ENCODE data around the gene CAPN13. TPM values are rescaled to one million over a fixed set of nuclear protein-coding genes. Genes with fewer than 3 reads are reported as not detected.

CAPN13 gene
- total and polyA plus RNA-seq, 2 donors (not counting 3 experiments of a cell fraction or from before 2014, with no cell fraction given), result not detected

DNA sequence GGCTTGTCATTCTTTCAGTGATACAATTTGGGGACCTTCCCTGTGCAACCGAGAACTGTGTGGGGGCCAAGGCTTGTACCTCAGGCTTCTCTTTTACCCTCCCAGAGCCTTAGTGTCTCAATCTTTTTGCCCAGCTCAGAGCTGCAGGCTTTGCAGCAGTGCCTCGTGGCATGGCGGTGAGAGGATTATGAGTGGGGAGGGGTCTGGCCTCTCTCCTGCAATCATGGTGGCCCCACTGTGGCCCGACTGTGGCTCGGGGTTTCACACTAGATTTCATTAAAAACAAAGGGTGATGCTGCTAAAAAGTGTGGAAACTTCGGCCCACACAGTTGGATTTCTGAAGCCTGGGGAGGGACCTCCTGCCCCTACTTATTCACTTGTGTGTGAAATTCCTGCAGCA, 75.5 kb downstream of the CAPN13 start:
- Histone ChIP-seq H3K36me3 (ENCODE audit: control insufficient read depth in 2 of 2, extremely low read depth in 1 of 2, insufficient read depth in 2 of 2, low read length in 2 of 2) (no peaks in the 10 kb centered on the region), H3K4me3 (replicated peaks in 1 of 3; ENCODE audit: insufficient read depth in 1 of 3, low read depth in 1 of 3, low read length in 3 of 3) (no peak overlapping the region), H3K27me3 (ENCODE audit: control insufficient read depth in 2 of 2, insufficient read depth in 2 of 2, low read length in 2 of 2) (no peaks in the 10 kb centered on the region), H3K27ac (ENCODE audit: insufficient read depth, low read depth, low read length) (no peak overlapping the region), H3K4me2 (ENCODE audit: insufficient read depth, low read length) (no peak overlapping the region), H4K20me1 (replicated peaks; ENCODE audit: control insufficient read depth, extremely low read depth, insufficient read depth, low read length) (no peaks in the 10 kb centered on the region), H3K9ac (replicated peaks; ENCODE audit: extremely low read depth, insufficient read depth, low read length) (no peak overlapping the region), H3K9me3 (replicated peaks; ENCODE audit: control insufficient read depth, insufficient read depth, low read length) (no peaks in the 10 kb centered on the region), H3K79me2 (ENCODE audit: control insufficient read depth, insufficient read depth, low read length) (no peaks in the 10 kb centered on the region), H3K4me1 (ENCODE audit: control insufficient read depth, extremely low read depth, insufficient read depth, low read length) (no peaks in the 10 kb centered on the region), H3K9me1 (replicated peaks; ENCODE audit: control insufficient read depth, extremely low read depth, insufficient read depth, low read length) (no peaks in the 10 kb centered on the region), H2AFZ (ENCODE audit: low read depth, low read length) (no peak overlapping the region)
- BruUV-seq (replicated peaks), result no TSS peak
- CTCF ChIA-PET, result interaction anchor here (0.5 kb wide), 1 partner anchor 8 kb away, joined by 3 read pairs; no protein-coding TSS in a partner anchor
- dilution Hi-C loops (cut with MboI; ENCODE audit: extremely low pct_ligation_motif_present, low sequenced_read_pairs) (no loop called here), intact Hi-C loops (cut with micrococcal nuclease) (no loop called here)
- FAIRE-seq (no peak), DNase-seq (ENCODE audit: low read depth, low spot score) (no peak)
- TF ChIP-seq FOS (IDR thresholded peaks at IDR 0.05; ENCODE audit: borderline replicate concordance, insufficient read depth, low read length), result no peak
- TF ChIP-seq MYC (IDR thresholded peaks at IDR 0.05; ENCODE audit: low read depth, low read length), result no peak
- TF ChIP-seq GATA2 (IDR thresholded peaks at IDR 0.05; ENCODE audit: insufficient read depth, insufficient read length, low read depth, low read length), result no peak
- TF ChIP-seq POLR2AphosphoS5 (IDR thresholded peaks at IDR 0.05; ENCODE audit: insufficient read depth, low read depth, low read length), result no peak
- no peak for TF ChIP-seq POLR2A (IDR thresholded peaks at IDR 0.05; ENCODE audit: low read depth, low read length)
- no peak for TF ChIP-seq JUN (IDR thresholded peaks at IDR 0.05; ENCODE audit: borderline replicate concordance, insufficient read depth, insufficient read length, low read depth)
- TF ChIP-seq, protein P1, sequence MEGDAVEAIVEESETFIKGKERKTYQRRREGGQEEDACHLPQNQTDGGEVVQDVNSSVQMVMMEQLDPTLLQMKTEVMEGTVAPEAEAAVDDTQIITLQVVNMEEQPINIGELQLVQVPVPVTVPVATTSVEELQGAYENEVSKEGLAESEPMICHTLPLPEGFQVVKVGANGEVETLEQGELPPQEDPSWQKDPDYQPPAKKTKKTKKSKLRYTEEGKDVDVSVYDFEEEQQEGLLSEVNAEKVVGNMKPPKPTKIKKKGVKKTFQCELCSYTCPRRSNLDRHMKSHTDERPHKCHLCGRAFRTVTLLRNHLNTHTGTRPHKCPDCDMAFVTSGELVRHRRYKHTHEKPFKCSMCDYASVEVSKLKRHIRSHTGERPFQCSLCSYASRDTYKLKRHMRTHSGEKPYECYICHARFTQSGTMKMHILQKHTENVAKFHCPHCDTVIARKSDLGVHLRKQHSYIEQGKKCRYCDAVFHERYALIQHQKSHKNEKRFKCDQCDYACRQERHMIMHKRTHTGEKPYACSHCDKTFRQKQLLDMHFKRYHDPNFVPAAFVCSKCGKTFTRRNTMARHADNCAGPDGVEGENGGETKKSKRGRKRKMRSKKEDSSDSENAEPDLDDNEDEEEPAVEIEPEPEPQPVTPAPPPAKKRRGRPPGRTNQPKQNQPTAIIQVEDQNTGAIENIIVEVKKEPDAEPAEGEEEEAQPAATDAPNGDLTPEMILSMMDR (IDR thresholded peaks at IDR 0.05; ENCODE audit: extremely low read depth in 1 of 2, insufficient read depth in 1 of 2, low read depth in 1 of 2, low read length in 2 of 2), result no peak
- TF ChIP-seq EZH2 (IDR thresholded peaks at IDR 0.05; ENCODE audit: borderline replicate concordance, low read depth, low read length, severe bottlenecking), result no peak
- TF ChIP-seq, protein P2, sequence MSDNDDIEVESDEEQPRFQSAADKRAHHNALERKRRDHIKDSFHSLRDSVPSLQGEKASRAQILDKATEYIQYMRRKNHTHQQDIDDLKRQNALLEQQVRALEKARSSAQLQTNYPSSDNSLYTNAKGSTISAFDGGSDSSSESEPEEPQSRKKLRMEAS (IDR thresholded peaks at IDR 0.05; ENCODE audit: insufficient read depth, insufficient read length), result no peak
- POLR2A ChIA-PET, result no interaction called here

Data from endothelial cell of umbilical vein (primary cell).